ENCODE results near the gene SLC17A7. TPM values are rescaled to one million over a fixed set of nuclear protein-coding genes. Genes with fewer than 3 reads are reported as not detected.

SLC17A7 gene
- total and polyA plus RNA-seq, 2 of the 8 experiments (the other 6 are each of a cell fraction or from before 2014, with no cell fraction given), result 2.7 to 3.0 TPM

GRCh38 chr19:49409441-49410029 lies 31.8 kb downstream of the SLC17A7 start:
- POLR2A ChIA-PET (ENCODE audit: partially characterized antibody), result interaction anchor here (0.8 to 3.3 kb wide), 4 partner anchors 17 to 70 kb away, joined by 3 to 13 read pairs (median 4); partner anchors contain the start of gene GFY
- Histone ChIP-seq H2BK5ac (ENCODE audit: low read depth, low read length) (no peak overlapping the region), H3K27me3 (replicated peaks in 1 of 4; ENCODE audit: control insufficient read depth in 3 of 4, extremely low read depth in 1 of 4, insufficient read depth in 3 of 4, low read length in 3 of 4) (no peaks in the 10 kb centered on the region), H3K9me3 (ENCODE audit: insufficient read depth in 2 of 2, low read depth in 1 of 2, low read length in 1 of 2) (no peaks in the 10 kb centered on the region), H3K4me2 (ENCODE audit: insufficient read depth in 1 of 2, low read depth in 2 of 2, low read length in 2 of 2) (no peak overlapping the region), H2AFZ (ENCODE audit: low read length) (no peak overlapping the region), H3K56ac (replicated peaks; ENCODE audit: insufficient read length, low read depth, low read length) (no peak overlapping the region), H3K14ac (ENCODE audit: insufficient read length) (no peak overlapping the region), H3K18ac (ENCODE audit: extremely low read depth, low read length) (no peak overlapping the region), H3K36me3 (ENCODE audit: control insufficient read depth in 2 of 4, insufficient read depth in 4 of 4, low read length in 3 of 4) (no peaks in the 10 kb centered on the region), H3K27ac (ENCODE audit: low read depth, low read length) (no peak overlapping the region), H3K23me2 (ENCODE audit: low read depth, low read length) (no peaks in the 10 kb centered on the region), H2BK15ac (ENCODE audit: low read length) (no peak overlapping the region), H2BK20ac (ENCODE audit: low read length) (0 out of 2 replicates have a peak overlapping the region, but pooled peaks have one; percentile 48), H3K9ac (replicated peaks in 1 of 4; ENCODE audit: extremely low read depth in 1 of 4, low read depth in 3 of 4, low read length in 3 of 4) (no peak overlapping the region), H2AK5ac (ENCODE audit: low read depth, low read length) (no peak overlapping the region), H4K20me1 (replicated peaks in 1 of 2; ENCODE audit: control insufficient read depth in 1 of 2, insufficient read depth in 2 of 2, low read length in 2 of 2) (no peaks in the 10 kb centered on the region), H3K4me1 (replicated peaks in 1 of 4; ENCODE audit: control insufficient read depth in 3 of 4, insufficient read depth in 4 of 4, low read length in 3 of 4) (peaks cover 0 to 5% (median 0%) of the 10 kb centered on the region in 4 experiments; a peak in 1 of 7 replicates), H4K5ac (ENCODE audit: insufficient read length, low read depth, low read length) (no peak overlapping the region), H3K79me1 (ENCODE audit: low read depth, low read length) (no peaks in the 10 kb centered on the region), H3K4ac (replicated peaks; ENCODE audit: insufficient read length, low read depth, low read length) (no peak overlapping the region), H3K79me2 (ENCODE audit: control insufficient read depth in 1 of 2, insufficient read depth in 2 of 2, low read length in 2 of 2) (no peaks in the 10 kb centered on the region), H3K23ac (ENCODE audit: insufficient read length) (no peak overlapping the region), H4K91ac (replicated peaks; ENCODE audit: insufficient read length, low read length) (peak overlapping the region; percentile 39), H3K4me3 (ENCODE audit: extremely low read depth in 1 of 4, insufficient read depth in 2 of 4, low read depth in 3 of 4, low read length in 4 of 4) (no peak overlapping the region), H2BK120ac (replicated peaks; ENCODE audit: low read depth, low read length) (no peak overlapping the region), H4K8ac (ENCODE audit: extremely low read depth, insufficient read depth, low read length) (no peak overlapping the region; the same call in 1 of the 2 replicates), H2BK12ac (ENCODE audit: low read depth, low read length) (0 out of 2 replicates have a peak overlapping the region, but pooled peaks have one; percentile 68)
- no peak for DNase-seq (ENCODE audit: low read depth in 1 of 2, low spot score in 2 of 2)
- no peak for FAIRE-seq
- 97% methylated on average over 5 of the region's 5 CpGs; no CpG with 5 or more reads in 1 of the 2 experiments for WGBS, 2 experiments (ENCODE audit: extremely low coverage in 1 of 2, insufficient coverage in 1 of 2, insufficient read length in 1 of 2, insufficient replicate concordance in 2 of 2, low coverage in 1 of 2, low lambda C conversion rate in 2 of 2, missing lambda C conversion rate in 1 of 2)
- CTCF ChIA-PET (ENCODE audit: partially characterized antibody), result interaction anchor here (0.6 to 14.7 kb wide), 6 partner anchors 8 to 302 kb away, joined by 3 to 291 read pairs (median 4); no protein-coding TSS in a partner anchor
- TF ChIP-seq KDM5A (IDR thresholded peaks at IDR 0.05; ENCODE audit: low read length) (no peak), RBBP5 (IDR thresholded peaks at IDR 0.05; ENCODE audit: borderline replicate concordance, low read depth, low read length) (no peak), SUZ12 (IDR thresholded peaks at IDR 0.05; ENCODE audit: low read length) (no peak), ASH2L (IDR thresholded peaks at IDR 0.05; ENCODE audit: low read length) (no peak), TBP (IDR thresholded peaks at IDR 0.05; ENCODE audit: low read depth, low read length) (no peak), SP4 (IDR thresholded peaks at IDR 0.05; ENCODE audit: low read length) (no peak), CHD1 (IDR thresholded peaks at IDR 0.05; ENCODE audit: low read depth, low read length) (no peak), BRCA1 (IDR thresholded peaks at IDR 0.05; ENCODE audit: low read depth, low read length) (no peak)
